Measurements from ENCODE around the gene LRRC34.

The LRRC34 gene

DNA sequence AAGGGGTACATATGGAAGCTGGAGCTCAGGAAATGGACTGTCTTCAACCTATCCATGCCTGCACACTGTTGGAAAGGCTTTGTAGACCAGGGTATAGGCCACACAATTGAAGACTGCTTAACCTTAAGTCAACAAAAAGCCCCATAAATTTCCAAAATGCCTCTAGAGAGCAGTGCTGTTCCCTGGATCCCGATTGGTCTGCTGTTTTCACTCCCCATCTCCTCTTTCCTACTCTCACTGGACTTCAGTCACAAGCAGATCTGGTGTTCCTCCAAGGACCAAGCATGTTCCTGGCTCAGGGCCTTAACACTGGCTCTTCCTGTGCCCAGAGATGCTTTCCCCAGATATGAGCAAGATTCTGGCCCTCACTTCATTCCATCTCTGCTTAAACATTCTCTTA is 22.8 kb upstream of the LRRC34 start:
- TF ChIP-seq CSDC2 (CRISPR knock-in tag; IDR thresholded peaks at IDR 0.05) (no peak), TCF4 (CRISPR knock-in tag; IDR thresholded peaks at IDR 0.05; ENCODE audit: borderline replicate concordance) (no peak), RARB (CRISPR knock-in tag; IDR thresholded peaks at IDR 0.05) (no peak), ZFP3 (CRISPR knock-in tag; IDR thresholded peaks at IDR 0.05) (no peak), SNAI2 (CRISPR knock-in tag; IDR thresholded peaks at IDR 0.05) (no peak), ARNTL (CRISPR knock-in tag; IDR thresholded peaks at IDR 0.05; ENCODE audit: borderline replicate concordance, low read depth) (no peak)
- TF ChIP-seq, protein P1, sequence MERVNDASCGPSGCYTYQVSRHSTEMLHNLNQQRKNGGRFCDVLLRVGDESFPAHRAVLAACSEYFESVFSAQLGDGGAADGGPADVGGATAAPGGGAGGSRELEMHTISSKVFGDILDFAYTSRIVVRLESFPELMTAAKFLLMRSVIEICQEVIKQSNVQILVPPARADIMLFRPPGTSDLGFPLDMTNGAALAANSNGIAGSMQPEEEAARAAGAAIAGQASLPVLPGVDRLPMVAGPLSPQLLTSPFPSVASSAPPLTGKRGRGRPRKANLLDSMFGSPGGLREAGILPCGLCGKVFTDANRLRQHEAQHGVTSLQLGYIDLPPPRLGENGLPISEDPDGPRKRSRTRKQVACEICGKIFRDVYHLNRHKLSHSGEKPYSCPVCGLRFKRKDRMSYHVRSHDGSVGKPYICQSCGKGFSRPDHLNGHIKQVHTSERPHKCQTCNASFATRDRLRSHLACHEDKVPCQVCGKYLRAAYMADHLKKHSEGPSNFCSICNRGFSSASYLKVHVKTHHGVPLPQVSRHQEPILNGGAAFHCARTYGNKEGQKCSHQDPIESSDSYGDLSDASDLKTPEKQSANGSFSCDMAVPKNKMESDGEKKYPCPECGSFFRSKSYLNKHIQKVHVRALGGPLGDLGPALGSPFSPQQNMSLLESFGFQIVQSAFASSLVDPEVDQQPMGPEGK (CRISPR knock-in tag; IDR thresholded peaks at IDR 0.05; ENCODE audit: borderline replicate concordance) = no peak
- TF ChIP-seq, protein P2, sequence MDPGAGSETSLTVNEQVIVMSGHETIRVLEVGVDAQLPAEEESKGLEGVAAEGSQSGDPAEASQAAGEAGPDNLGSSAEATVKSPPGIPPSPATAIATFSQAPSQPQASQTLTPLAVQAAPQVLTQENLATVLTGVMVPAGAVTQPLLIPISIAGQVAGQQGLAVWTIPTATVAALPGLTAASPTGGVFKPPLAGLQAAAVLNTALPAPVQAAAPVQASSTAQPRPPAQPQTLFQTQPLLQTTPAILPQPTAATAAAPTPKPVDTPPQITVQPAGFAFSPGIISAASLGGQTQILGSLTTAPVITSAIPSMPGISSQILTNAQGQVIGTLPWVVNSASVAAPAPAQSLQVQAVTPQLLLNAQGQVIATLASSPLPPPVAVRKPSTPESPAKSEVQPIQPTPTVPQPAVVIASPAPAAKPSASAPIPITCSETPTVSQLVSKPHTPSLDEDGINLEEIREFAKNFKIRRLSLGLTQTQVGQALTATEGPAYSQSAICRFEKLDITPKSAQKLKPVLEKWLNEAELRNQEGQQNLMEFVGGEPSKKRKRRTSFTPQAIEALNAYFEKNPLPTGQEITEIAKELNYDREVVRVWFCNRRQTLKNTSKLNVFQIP (CRISPR knock-in tag; IDR thresholded peaks at IDR 0.05; ENCODE audit: borderline replicate concordance, low read depth) = no peak
- no peak for ATAC-seq

DNA sequence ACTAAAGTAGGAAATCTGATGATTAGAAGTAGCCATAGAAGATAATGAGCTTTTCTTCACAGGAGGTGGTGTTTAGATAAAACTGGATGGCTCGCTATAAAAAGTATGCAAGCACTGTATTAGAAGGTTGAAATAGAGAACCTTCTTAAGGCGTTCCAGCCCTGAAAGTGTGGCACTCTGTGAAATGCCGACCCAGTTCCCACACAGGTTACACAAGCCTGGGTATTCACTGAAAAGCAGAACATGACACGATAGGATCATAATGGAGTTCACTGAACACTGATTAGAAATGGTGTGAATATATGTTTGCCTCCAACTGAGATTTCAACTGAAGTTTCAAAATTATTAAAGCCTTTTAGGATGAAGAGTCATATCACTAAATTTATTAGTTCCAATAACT is 15.0 kb upstream of the LRRC34 start:
- ATAC-seq = no peak
- TF ChIP-seq, protein P2 (CRISPR knock-in tag; IDR thresholded peaks at IDR 0.05; ENCODE audit: borderline replicate concordance, low read depth) = no peak
- TF ChIP-seq ISL1 (CRISPR knock-in tag; IDR thresholded peaks at IDR 0.05) (no peak), ARNTL (CRISPR knock-in tag; IDR thresholded peaks at IDR 0.05; ENCODE audit: borderline replicate concordance, low read depth) (no peak), ESRRG (CRISPR knock-in tag; IDR thresholded peaks at IDR 0.05) (no peak), CSDC2 (CRISPR knock-in tag; IDR thresholded peaks at IDR 0.05) (no peak), SNAI2 (CRISPR knock-in tag; IDR thresholded peaks at IDR 0.05) (no peak), TCF4 (CRISPR knock-in tag; IDR thresholded peaks at IDR 0.05; ENCODE audit: borderline replicate concordance) (no peak), ZNF565 (CRISPR knock-in tag; conservative IDR thresholded peaks at IDR 0.05; ENCODE audit: low read depth) (no peak), PPARA (CRISPR knock-in tag; IDR thresholded peaks at IDR 0.05; ENCODE audit: borderline replicate concordance) (no peak), OSR1 (CRISPR knock-in tag; IDR thresholded peaks at IDR 0.05) (no peak), ZC3H10 (CRISPR knock-in tag; IDR thresholded peaks at IDR 0.05) (no peak), GLIS3 (CRISPR knock-in tag; IDR thresholded peaks at IDR 0.05) (no peak), ZFP30 (CRISPR knock-in tag; IDR thresholded peaks at IDR 0.05) (no peak), TOX (CRISPR knock-in tag; IDR thresholded peaks at IDR 0.05; ENCODE audit: borderline replicate concordance) (no peak), BACH2 (CRISPR knock-in tag; IDR thresholded peaks at IDR 0.05; ENCODE audit: borderline replicate concordance) (no peak), ZFP3 (CRISPR knock-in tag; IDR thresholded peaks at IDR 0.05) (no peak), ZNF70 (CRISPR knock-in tag; IDR thresholded peaks at IDR 0.05) (no peak), ZNF8 (CRISPR knock-in tag; IDR thresholded peaks at IDR 0.05) (no peak)
- TF ChIP-seq, protein P3, sequence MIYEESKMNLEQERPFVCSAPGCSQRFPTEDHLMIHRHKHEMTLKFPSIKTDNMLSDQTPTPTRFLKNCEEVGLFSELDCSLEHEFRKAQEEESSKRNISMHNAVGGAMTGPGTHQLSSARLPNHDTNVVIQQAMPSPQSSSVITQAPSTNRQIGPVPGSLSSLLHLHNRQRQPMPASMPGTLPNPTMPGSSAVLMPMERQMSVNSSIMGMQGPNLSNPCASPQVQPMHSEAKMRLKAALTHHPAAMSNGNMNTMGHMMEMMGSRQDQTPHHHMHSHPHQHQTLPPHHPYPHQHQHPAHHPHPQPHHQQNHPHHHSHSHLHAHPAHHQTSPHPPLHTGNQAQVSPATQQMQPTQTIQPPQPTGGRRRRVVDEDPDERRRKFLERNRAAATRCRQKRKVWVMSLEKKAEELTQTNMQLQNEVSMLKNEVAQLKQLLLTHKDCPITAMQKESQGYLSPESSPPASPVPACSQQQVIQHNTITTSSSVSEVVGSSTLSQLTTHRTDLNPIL (CRISPR knock-in tag; IDR thresholded peaks at IDR 0.05; ENCODE audit: low read depth) = no peak
- TF ChIP-seq, protein P4, sequence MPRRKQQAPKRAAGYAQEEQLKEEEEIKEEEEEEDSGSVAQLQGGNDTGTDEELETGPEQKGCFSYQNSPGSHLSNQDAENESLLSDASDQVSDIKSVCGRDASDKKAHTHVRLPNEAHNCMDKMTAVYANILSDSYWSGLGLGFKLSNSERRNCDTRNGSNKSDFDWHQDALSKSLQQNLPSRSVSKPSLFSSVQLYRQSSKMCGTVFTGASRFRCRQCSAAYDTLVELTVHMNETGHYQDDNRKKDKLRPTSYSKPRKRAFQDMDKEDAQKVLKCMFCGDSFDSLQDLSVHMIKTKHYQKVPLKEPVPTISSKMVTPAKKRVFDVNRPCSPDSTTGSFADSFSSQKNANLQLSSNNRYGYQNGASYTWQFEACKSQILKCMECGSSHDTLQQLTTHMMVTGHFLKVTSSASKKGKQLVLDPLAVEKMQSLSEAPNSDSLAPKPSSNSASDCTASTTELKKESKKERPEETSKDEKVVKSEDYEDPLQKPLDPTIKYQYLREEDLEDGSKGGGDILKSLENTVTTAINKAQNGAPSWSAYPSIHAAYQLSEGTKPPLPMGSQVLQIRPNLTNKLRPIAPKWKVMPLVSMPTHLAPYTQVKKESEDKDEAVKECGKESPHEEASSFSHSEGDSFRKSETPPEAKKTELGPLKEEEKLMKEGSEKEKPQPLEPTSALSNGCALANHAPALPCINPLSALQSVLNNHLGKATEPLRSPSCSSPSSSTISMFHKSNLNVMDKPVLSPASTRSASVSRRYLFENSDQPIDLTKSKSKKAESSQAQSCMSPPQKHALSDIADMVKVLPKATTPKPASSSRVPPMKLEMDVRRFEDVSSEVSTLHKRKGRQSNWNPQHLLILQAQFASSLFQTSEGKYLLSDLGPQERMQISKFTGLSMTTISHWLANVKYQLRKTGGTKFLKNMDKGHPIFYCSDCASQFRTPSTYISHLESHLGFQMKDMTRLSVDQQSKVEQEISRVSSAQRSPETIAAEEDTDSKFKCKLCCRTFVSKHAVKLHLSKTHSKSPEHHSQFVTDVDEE (CRISPR knock-in tag; IDR thresholded peaks at IDR 0.05) = no peak

DNA sequence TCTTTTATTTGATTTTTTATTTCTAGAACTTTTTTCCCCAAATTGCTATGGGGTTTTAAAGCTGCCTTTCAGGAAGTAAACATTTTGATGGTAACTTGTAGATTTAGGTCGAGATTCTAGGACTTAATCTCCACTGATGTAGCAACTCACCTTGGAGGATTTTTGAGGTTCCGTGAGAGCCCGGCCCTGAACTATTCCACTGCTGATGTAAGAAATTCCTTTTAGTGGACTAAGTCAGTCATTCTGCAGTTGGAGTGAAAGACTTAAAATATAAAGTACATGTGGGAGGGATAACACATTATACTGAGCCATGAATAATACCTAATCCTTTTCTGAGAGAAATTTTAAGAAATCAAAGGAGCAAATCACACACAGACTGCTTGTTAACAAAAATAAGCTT is 12.6 kb upstream of the LRRC34 start:
- no peak for ATAC-seq
- TF ChIP-seq RARB (CRISPR knock-in tag; IDR thresholded peaks at IDR 0.05) = no peak
- no peak for TF ChIP-seq ARNTL (CRISPR knock-in tag; IDR thresholded peaks at IDR 0.05; ENCODE audit: borderline replicate concordance, low read depth)
- TF ChIP-seq, protein P5, sequence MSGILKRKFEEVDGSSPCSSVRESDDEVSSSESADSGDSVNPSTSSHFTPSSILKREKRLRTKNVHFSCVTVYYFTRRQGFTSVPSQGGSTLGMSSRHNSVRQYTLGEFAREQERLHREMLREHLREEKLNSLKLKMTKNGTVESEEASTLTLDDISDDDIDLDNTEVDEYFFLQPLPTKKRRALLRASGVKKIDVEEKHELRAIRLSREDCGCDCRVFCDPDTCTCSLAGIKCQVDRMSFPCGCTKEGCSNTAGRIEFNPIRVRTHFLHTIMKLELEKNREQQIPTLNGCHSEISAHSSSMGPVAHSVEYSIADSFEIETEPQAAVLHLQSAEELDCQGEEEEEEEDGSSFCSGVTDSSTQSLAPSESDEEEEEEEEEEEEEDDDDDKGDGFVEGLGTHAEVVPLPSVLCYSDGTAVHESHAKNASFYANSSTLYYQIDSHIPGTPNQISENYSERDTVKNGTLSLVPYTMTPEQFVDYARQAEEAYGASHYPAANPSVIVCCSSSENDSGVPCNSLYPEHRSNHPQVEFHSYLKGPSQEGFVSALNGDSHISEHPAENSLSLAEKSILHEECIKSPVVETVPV (CRISPR knock-in tag; IDR thresholded peaks at IDR 0.05) = no peak
- no peak for TF ChIP-seq ZNF565 (CRISPR knock-in tag; conservative IDR thresholded peaks at IDR 0.05; ENCODE audit: low read depth)
- TF ChIP-seq, protein P1 (CRISPR knock-in tag; IDR thresholded peaks at IDR 0.05; ENCODE audit: borderline replicate concordance) = no peak
- TF ChIP-seq CSDC2 (CRISPR knock-in tag; IDR thresholded peaks at IDR 0.05) = no peak
- TF ChIP-seq ESRRG (CRISPR knock-in tag; IDR thresholded peaks at IDR 0.05) = no peak
- no peak for TF ChIP-seq TOX (CRISPR knock-in tag; IDR thresholded peaks at IDR 0.05; ENCODE audit: borderline replicate concordance)
- no peak for TF ChIP-seq ZC3H10 (CRISPR knock-in tag; IDR thresholded peaks at IDR 0.05)
- no peak for TF ChIP-seq ZFP30 (CRISPR knock-in tag; IDR thresholded peaks at IDR 0.05)
- TF ChIP-seq GLIS3 (CRISPR knock-in tag; IDR thresholded peaks at IDR 0.05) = no peak
- TF ChIP-seq PPARA (CRISPR knock-in tag; IDR thresholded peaks at IDR 0.05; ENCODE audit: borderline replicate concordance) = no peak

Measured in SK-N-SH treated with all-trans-retinoic acid at 6 μM for 48 hours (cell line).